Mesenchymal stem cell (in vitro differentiated cells and primary cell): ENCODE measurements around the gene COL1A1.

Source experiments
- DNase-seq: peaks from one replicate; pipeline ENCODE4 v3.0.0-alpha.2; 2013
- H2AFZ ChIP-seq: one replicate; pipeline ENCODE4 v1.6.1; 2013; ENCODE audit warnings: low read depth, mild to moderate bottlenecking, control low read depth, inconsistent platforms, low read length, moderate library complexity
- H2AK5ac ChIP-seq: 2 replicates; pipeline ENCODE4 v1.6.1; 2013; ENCODE audit warnings: low read length, moderate library complexity, mild to moderate bottlenecking, inconsistent platforms; ENCODE audit not compliant: severe bottlenecking
- H2BK120ac ChIP-seq: one replicate; pipeline ENCODE4 v1.6.1; 2013; ENCODE audit warnings: low read depth, mild to moderate bottlenecking, inconsistent platforms, low read length, moderate library complexity
- H2BK12ac ChIP-seq, 2 experiments: one replicate each; pipeline ENCODE4 v1.6.1; 2013; ENCODE audit warnings: inconsistent platforms in 2 of 2, low read length in 2 of 2, mild to moderate bottlenecking in 2 of 2, moderate library complexity in 2 of 2, control low read depth in 1 of 2
- H2BK15ac ChIP-seq: one replicate; pipeline ENCODE4 v1.6.1; 2013; ENCODE audit warnings: mild to moderate bottlenecking, low read depth, inconsistent platforms; ENCODE audit not compliant: poor library complexity, severe bottlenecking
- H2BK5ac ChIP-seq: 2 replicates; pipeline ENCODE4 v1.6.1; 2013; ENCODE audit warnings: low read depth, mild to moderate bottlenecking, low read length, control low read depth, inconsistent platforms; ENCODE audit not compliant: poor library complexity, severe bottlenecking
- H3K14ac ChIP-seq, 2 experiments: one replicate each; pipeline ENCODE4 v1.6.1; 2013; ENCODE audit warnings: inconsistent platforms in 2 of 2, low read length in 2 of 2, control low read depth in 1 of 2, mild to moderate bottlenecking in 1 of 2, moderate library complexity in 1 of 2
- H3K18ac ChIP-seq, 2 experiments: one replicate each; pipeline ENCODE4 v1.6.1; 2013; ENCODE audit warnings: inconsistent platforms in 2 of 2, low read length in 2 of 2, control low read depth in 1 of 2, low read depth in 1 of 2, mild to moderate bottlenecking in 1 of 2
- H3K23ac ChIP-seq, 2 experiments: one replicate each; pipeline ENCODE4 v1.6.1; 2013; ENCODE audit warnings: inconsistent platforms in 2 of 2, low read length in 2 of 2, mild to moderate bottlenecking in 2 of 2, moderate library complexity in 2 of 2, control low read depth in 1 of 2
- H3K27ac ChIP-seq: 2 replicates; pipeline ENCODE4 v1.5.1; 2013; ENCODE audit warnings: mild to moderate bottlenecking, moderate library complexity, low read length, control low read depth, inconsistent platforms; ENCODE audit not compliant: poor library complexity, severe bottlenecking
- H3K27me3 ChIP-seq, 2 experiments: 2 replicates each; pipeline versions ENCODE4 v1.6.1 to v1.7.0; 2013; ENCODE audit warnings: low read length in 2 of 2, mild to moderate bottlenecking in 2 of 2, moderate library complexity in 2 of 2, control low read depth in 1 of 2, inconsistent platforms in 1 of 2; ENCODE audit not compliant: control insufficient read depth in 1 of 2, insufficient read depth in 1 of 2
- H3K36me3 ChIP-seq, 2 experiments: 2 replicates each; pipeline versions ENCODE4 v1.6.1 to v1.7.0; 2013; ENCODE audit warnings: low read length in 2 of 2, control low read depth in 1 of 2, inconsistent platforms in 1 of 2, low read depth in 1 of 2, mild to moderate bottlenecking in 1 of 2; ENCODE audit not compliant: insufficient read depth in 2 of 2, control insufficient read depth in 1 of 2
- H3K4ac ChIP-seq, 2 experiments: one replicate each; pipeline ENCODE4 v1.6.1; 2013; ENCODE audit warnings: inconsistent platforms in 2 of 2, low read length in 2 of 2, mild to moderate bottlenecking in 2 of 2, moderate library complexity in 2 of 2, control low read depth in 1 of 2, low read depth in 1 of 2
- H3K4me1 ChIP-seq: 2 replicates; pipeline ENCODE4 v1.6.1; 2013; ENCODE audit warnings: low read depth, low read length, control low read depth; ENCODE audit not compliant: control insufficient read depth, insufficient read depth
- H3K4me2 ChIP-seq: 2 replicates; pipeline ENCODE4 v1.6.1; 2013; ENCODE audit warnings: low read length, mild to moderate bottlenecking, inconsistent platforms; ENCODE audit not compliant: poor library complexity, severe bottlenecking
- H3K4me3 ChIP-seq, 2 experiments: 2 replicates each; pipeline versions ENCODE4 v1.5.1 to v1.7.0; 2013; ENCODE audit warnings: low read length in 2 of 2, mild to moderate bottlenecking in 2 of 2, control low read depth in 1 of 2, low read depth in 1 of 2; ENCODE audit not compliant: insufficient read depth in 1 of 2
- H3K79me1 ChIP-seq: replicated peaks from 2 replicates; pipeline ENCODE4 v1.6.1; 2013; ENCODE audit warnings: mild to moderate bottlenecking, control low read depth, low read length, inconsistent platforms; ENCODE audit not compliant: poor library complexity, severe bottlenecking
- H3K9ac ChIP-seq: 2 replicates; pipeline ENCODE4 v1.7.0; 2013; ENCODE audit warnings: mild to moderate bottlenecking, low read length, moderate library complexity
- H3K9me3 ChIP-seq: 2 replicates; pipeline ENCODE4 v1.7.0; 2013; ENCODE audit warnings: mild to moderate bottlenecking, low read length; ENCODE audit not compliant: control insufficient read depth
- H4K8ac ChIP-seq: one replicate; pipeline ENCODE4 v1.6.1; 2013; ENCODE audit warnings: inconsistent platforms, mild to moderate bottlenecking, low read length, moderate library complexity
- H4K91ac ChIP-seq: one replicate; pipeline ENCODE4 v1.6.1; 2013; ENCODE audit warnings: mild to moderate bottlenecking, low read length, inconsistent platforms
- WGBS: methylation state at CpG from one replicate; pipeline ENCODE4 v1.1.7; 2013; ENCODE audit warnings: mixed read lengths; 5-methylcytosine and 5-hydroxymethylcytosine counted together

COL1A1 gene

DNA sequence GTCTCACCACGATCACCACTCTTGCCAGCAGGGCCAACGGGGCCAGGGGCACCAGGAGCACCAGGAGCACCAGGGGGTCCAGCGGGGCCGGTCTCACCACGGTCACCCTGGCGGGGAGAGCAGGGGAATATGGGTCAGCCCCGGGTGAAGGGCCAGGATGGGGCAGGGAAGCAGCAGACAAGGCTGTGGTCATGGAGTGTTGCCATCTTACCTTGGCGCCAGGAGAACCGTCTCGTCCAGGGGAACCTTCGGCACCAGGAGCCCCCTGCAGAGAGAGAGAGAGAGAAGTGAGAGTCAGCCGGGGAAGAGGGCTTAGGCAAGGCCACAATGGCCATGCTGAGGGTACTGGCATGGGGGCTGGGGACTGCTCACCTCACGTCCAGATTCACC is 12.9 kb downstream of the COL1A1 start:
- Histone ChIP-seq H2BK120ac (no peak overlapping the region), H3K27me3 (no peaks in the 10 kb centered on the region), H3K4ac (peak overlapping the region in 1 of 2 experiments; percentile 26), H3K4me3 (no peak overlapping the region), H3K79me1 (no peaks in the 10 kb centered on the region), H2AK5ac (no peak overlapping the region), H3K18ac (peak overlapping the region; percentile 74 to 93), H2BK15ac (no peak overlapping the region), H3K14ac (peak overlapping the region in 1 of 2 experiments; percentile 4), H3K4me2 (no peak overlapping the region), H3K36me3 (peaks cover 94 to 96% of the 10 kb centered on the region in 2 experiments), H4K91ac (peak overlapping the region; percentile 77), H3K4me1 (peaks cover 65% of the 10 kb centered on the region), H3K9ac (peak overlapping the region; percentile 100), H3K9me3 (no peaks in the 10 kb centered on the region), H4K8ac (peak overlapping the region; percentile 43), H2BK12ac (peak overlapping the region in 1 of 2 experiments; percentile 40), H3K27ac (peak overlapping the region; percentile 80), H2BK5ac (no peak overlapping the region), H3K23ac (peak overlapping the region in 1 of 2 experiments; percentile 36), H2AFZ (no peak overlapping the region)
- DNase-seq, result no peak
- 92% methylated on average over 13 of the region's 13 CpGs for WGBS

DNA sequence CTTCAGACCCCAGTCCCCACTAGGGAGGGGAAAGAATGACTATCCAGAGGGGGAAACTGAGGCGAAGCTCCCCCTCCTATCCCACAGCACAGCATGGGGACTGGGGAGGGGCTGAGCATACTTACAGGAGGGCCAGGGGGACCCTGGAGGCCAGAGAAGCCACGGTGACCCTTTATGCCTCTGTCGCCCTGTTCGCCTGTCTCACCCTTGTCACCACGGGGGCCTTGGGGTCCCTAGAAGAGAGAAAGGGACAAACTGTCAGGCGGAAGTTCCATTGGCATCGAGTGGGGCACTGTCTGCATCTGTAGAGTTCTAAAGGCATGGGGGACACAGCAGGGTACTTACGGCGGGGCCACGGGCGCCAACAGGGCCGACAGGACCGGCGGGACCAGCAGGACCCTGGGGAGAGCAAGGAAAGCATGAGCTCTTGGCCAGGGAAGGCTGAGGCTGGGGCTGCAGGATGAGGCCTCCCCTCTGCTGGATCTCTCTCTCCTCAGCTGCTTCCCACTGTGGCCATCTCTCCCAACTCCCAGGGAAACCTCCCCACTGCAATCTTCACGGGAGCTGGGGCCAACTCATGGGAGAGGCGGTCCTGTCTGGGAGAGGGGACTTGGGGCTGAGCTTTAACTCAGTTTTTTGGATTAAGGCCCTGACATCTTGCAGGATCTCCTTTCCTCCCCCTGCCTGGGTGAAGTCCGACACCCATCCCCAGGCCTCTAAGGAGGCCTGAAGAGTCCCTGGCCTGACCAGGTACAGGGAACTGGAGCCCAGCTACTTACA is 13.5 kb downstream of the COL1A1 start:
- peaks cover 68% of the 10 kb centered on the region for H3K4me1 ChIP-seq
- no peak overlapping the region for H2BK5ac ChIP-seq
- no peaks in the 10 kb centered on the region for H3K9me3 ChIP-seq
- H3K27ac ChIP-seq, result peak overlapping the region; percentile 80
- peak overlapping the region; percentile 35 for H4K8ac ChIP-seq
- H4K91ac ChIP-seq, result peak overlapping the region; percentile 77
- H3K4me2 ChIP-seq, result no peak overlapping the region
- no peak overlapping the region for H3K14ac ChIP-seq
- H3K4me3 ChIP-seq, result no peak overlapping the region
- no peak overlapping the region for H3K23ac ChIP-seq
- peak overlapping the region in 1 of 2 experiments; percentile 40 for H2BK12ac ChIP-seq
- H2BK120ac ChIP-seq, result no peak overlapping the region
- H2AK5ac ChIP-seq, result no peak overlapping the region
- H3K18ac ChIP-seq, result peak overlapping the region; percentile 74 to 93
- no peaks in the 10 kb centered on the region for H3K79me1 ChIP-seq
- no peak overlapping the region for H2AFZ ChIP-seq
- H3K36me3 ChIP-seq, result peaks cover 93 to 94% of the 10 kb centered on the region in 2 experiments
- H3K27me3 ChIP-seq, result no peaks in the 10 kb centered on the region
- WGBS, result 92% methylated on average over 13 of the region's 17 CpGs
- H3K9ac ChIP-seq, result peak overlapping the region; percentile 100
- DNase-seq, result peak; percentile 52
- no peak overlapping the region for H3K4ac ChIP-seq
- no peak overlapping the region for H2BK15ac ChIP-seq

GRCh38 chr17:50187394-50187725 is 14.1 kb downstream of the COL1A1 start:
- H3K23ac ChIP-seq, result no peak overlapping the region
- H4K8ac ChIP-seq, result no peak overlapping the region
- no peak overlapping the region for H3K4ac ChIP-seq
- H3K36me3 ChIP-seq, result peaks cover 87 to 90% of the 10 kb centered on the region in 2 experiments
- H3K4me3 ChIP-seq, result no peak overlapping the region
- H3K4me2 ChIP-seq, result no peak overlapping the region
- WGBS, result 95% methylated on average over 3 of the region's 4 CpGs
- H3K9me3 ChIP-seq, result no peaks in the 10 kb centered on the region
- H2AFZ ChIP-seq, result no peak overlapping the region
- peak overlapping the region in 1 of 2 experiments; percentile 93 for H3K18ac ChIP-seq
- no peak overlapping the region for H2BK120ac ChIP-seq
- no peak overlapping the region for H3K14ac ChIP-seq
- H3K4me1 ChIP-seq, result peaks cover 65% of the 10 kb centered on the region
- H3K27me3 ChIP-seq, result no peaks in the 10 kb centered on the region
- peak overlapping the region; percentile 100 for H3K9ac ChIP-seq
- no peak overlapping the region for H4K91ac ChIP-seq
- H2BK12ac ChIP-seq, result no peak overlapping the region
- no peak overlapping the region for H2AK5ac ChIP-seq
- no peaks in the 10 kb centered on the region for H3K79me1 ChIP-seq
- DNase-seq, result no peak
- H2BK15ac ChIP-seq, result no peak overlapping the region
- no peak overlapping the region for H2BK5ac ChIP-seq
- H3K27ac ChIP-seq, result peak overlapping the region; percentile 80

DNA sequence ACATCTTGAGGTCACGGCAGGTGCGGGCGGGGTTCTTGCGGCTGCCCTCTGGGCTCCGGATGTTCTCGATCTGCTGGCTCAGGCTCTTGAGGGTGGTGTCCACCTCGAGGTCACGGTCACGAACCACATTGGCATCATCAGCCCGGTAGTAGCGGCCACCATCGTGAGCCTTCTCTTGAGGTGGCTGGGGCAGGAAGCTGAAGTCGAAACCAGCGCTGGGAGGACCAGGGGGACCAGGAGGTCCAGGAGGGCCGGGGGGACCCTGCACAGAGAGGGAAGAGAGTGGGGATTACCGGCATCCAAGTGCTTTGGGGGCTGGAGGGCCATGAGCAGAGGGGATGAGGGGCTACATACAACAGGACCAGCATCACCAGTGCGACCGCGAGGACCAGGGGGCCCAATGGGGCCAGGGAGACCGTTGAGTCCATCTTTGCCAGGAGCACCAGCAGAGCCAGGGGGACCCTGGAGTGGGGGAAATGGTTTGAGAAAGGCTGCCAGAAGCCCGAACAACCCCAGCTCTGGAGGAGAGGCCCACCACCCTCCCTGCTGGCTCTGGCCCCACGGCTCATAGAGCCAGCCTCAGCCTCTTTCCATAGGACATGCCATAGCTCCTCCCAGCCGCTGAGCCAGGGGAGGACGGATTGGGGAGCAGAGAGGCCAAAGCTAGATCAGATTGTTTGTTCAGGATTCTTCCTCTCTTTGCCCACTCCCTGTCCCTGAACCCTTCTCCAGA is 14.6 kb downstream of the COL1A1 start:
- Histone ChIP-seq H2AFZ (no peak overlapping the region), H3K27ac (peak overlapping the region; percentile 80), H2BK120ac (no peak overlapping the region), H3K23ac (no peak overlapping the region), H3K14ac (no peak overlapping the region), H2AK5ac (no peak overlapping the region), H3K4me3 (no peak overlapping the region), H3K4ac (no peak overlapping the region), H3K4me2 (no peak overlapping the region), H4K8ac (peak overlapping the region; percentile 22), H3K4me1 (peaks cover 67% of the 10 kb centered on the region), H3K9me3 (no peaks in the 10 kb centered on the region), H2BK5ac (no peak overlapping the region), H3K27me3 (no peaks in the 10 kb centered on the region), H3K18ac (peak overlapping the region in 1 of 2 experiments; percentile 16), H3K79me1 (no peaks in the 10 kb centered on the region), H2BK15ac (no peak overlapping the region), H4K91ac (no peak overlapping the region), H2BK12ac (no peak overlapping the region), H3K36me3 (peaks cover 82 to 90% of the 10 kb centered on the region in 2 experiments), H3K9ac (peak overlapping the region; percentile 100)
- peak; percentile 55 for DNase-seq
- WGBS, result 92% methylated on average over 23 of the region's 24 CpGs
